ENCODE measurements around the gene GALNT17.

DNA sequence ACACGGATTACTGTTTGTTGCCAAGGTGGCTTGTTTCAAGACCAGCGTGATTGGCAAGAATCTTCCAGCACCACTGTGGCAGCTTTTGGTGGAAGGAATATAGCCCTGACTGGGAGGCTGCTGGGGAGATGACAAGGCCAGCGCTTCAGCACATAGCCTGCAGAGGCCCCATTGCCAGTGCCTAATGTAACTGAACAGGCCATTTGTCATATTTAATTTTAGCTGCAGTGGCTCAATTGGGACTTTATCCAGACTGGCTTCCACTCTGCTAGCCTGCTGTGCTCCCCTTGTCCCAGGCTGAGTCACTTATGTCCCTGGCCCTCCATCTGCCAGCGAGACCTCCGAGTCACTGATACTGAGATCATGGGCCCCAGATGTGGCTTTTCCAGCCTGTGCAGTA is 483.1 kb downstream of the GALNT17 start:
- TF ChIP-seq, protein P1, sequence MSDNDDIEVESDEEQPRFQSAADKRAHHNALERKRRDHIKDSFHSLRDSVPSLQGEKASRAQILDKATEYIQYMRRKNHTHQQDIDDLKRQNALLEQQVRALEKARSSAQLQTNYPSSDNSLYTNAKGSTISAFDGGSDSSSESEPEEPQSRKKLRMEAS (IDR thresholded peaks at IDR 0.05): no peak
- TF ChIP-seq CHD4 (IDR thresholded peaks at IDR 0.05; ENCODE audit: borderline replicate concordance) (no peak), POLR2A (IDR thresholded peaks at IDR 0.05; ENCODE audit: low read length) (no peak), RCOR1 (IDR thresholded peaks at IDR 0.05; ENCODE audit: low read depth, low read length) (no peak), POLR2AphosphoS2 (conservative IDR thresholded peaks at IDR 0.05; ENCODE audit: low read length) (no peak), CEBPB (IDR thresholded peaks at IDR 0.05) (no peak), BHLHE40 (IDR thresholded peaks at IDR 0.05; ENCODE audit: low read depth, low read length) (no peak)
- TF ChIP-seq, protein P2, sequence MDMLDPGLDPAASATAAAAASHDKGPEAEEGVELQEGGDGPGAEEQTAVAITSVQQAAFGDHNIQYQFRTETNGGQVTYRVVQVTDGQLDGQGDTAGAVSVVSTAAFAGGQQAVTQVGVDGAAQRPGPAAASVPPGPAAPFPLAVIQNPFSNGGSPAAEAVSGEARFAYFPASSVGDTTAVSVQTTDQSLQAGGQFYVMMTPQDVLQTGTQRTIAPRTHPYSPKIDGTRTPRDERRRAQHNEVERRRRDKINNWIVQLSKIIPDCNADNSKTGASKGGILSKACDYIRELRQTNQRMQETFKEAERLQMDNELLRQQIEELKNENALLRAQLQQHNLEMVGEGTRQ (IDR thresholded peaks at IDR 0.05): no peak
- TF ChIP-seq, protein P3, sequence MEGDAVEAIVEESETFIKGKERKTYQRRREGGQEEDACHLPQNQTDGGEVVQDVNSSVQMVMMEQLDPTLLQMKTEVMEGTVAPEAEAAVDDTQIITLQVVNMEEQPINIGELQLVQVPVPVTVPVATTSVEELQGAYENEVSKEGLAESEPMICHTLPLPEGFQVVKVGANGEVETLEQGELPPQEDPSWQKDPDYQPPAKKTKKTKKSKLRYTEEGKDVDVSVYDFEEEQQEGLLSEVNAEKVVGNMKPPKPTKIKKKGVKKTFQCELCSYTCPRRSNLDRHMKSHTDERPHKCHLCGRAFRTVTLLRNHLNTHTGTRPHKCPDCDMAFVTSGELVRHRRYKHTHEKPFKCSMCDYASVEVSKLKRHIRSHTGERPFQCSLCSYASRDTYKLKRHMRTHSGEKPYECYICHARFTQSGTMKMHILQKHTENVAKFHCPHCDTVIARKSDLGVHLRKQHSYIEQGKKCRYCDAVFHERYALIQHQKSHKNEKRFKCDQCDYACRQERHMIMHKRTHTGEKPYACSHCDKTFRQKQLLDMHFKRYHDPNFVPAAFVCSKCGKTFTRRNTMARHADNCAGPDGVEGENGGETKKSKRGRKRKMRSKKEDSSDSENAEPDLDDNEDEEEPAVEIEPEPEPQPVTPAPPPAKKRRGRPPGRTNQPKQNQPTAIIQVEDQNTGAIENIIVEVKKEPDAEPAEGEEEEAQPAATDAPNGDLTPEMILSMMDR (IDR thresholded peaks at IDR 0.05): no peak
- TF ChIP-seq, protein P4, sequence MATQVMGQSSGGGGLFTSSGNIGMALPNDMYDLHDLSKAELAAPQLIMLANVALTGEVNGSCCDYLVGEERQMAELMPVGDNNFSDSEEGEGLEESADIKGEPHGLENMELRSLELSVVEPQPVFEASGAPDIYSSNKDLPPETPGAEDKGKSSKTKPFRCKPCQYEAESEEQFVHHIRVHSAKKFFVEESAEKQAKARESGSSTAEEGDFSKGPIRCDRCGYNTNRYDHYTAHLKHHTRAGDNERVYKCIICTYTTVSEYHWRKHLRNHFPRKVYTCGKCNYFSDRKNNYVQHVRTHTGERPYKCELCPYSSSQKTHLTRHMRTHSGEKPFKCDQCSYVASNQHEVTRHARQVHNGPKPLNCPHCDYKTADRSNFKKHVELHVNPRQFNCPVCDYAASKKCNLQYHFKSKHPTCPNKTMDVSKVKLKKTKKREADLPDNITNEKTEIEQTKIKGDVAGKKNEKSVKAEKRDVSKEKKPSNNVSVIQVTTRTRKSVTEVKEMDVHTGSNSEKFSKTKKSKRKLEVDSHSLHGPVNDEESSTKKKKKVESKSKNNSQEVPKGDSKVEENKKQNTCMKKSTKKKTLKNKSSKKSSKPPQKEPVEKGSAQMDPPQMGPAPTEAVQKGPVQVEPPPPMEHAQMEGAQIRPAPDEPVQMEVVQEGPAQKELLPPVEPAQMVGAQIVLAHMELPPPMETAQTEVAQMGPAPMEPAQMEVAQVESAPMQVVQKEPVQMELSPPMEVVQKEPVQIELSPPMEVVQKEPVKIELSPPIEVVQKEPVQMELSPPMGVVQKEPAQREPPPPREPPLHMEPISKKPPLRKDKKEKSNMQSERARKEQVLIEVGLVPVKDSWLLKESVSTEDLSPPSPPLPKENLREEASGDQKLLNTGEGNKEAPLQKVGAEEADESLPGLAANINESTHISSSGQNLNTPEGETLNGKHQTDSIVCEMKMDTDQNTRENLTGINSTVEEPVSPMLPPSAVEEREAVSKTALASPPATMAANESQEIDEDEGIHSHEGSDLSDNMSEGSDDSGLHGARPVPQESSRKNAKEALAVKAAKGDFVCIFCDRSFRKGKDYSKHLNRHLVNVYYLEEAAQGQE (IDR thresholded peaks at IDR 0.05): no peak
